HPDE6-E6E7 (cell line): ENCODE results near the gene TBC1D1.
A peak's percentile ranks its signal among the peaks of the same experiment; 100 is the strongest.

Experiments used
- DNase-seq: peaks from one replicate; pipeline ENCODE4 v3.0.0; 2011; ENCODE audit warnings: missing footprints; ENCODE audit errors: extremely low spot score

The TBC1D1 gene

GRCh38 chr4:38169524-38169923 is 278.6 kb downstream of the TBC1D1 start:
- no peak for DNase-seq

GRCh38 chr4:38170338-38171169 is 279.7 kb downstream of the TBC1D1 start:
- no peak for DNase-seq

- no peak for DNase-seq
Measured at GRCh38 chr4:38172078-38172477, 281.2 kb downstream of the TBC1D1 start.

- peak; percentile 66 for DNase-seq
Measured at GRCh38 chr4:38173935-38174518, 283.1 kb downstream of the TBC1D1 start.

- no peak for DNase-seq
Measured at GRCh38 chr4:38174801-38175200, 283.9 kb downstream of the TBC1D1 start.

- DNase-seq = no peak
Measured at GRCh38 chr4:38176165-38176564, 285.3 kb downstream of the TBC1D1 start.

- no peak for DNase-seq
Measured at GRCh38 chr4:38177035-38177546, 286.2 kb downstream of the TBC1D1 start.

GRCh38 chr4:38177641-38178391 is 286.9 kb downstream of the TBC1D1 start:
- no peak for DNase-seq

GRCh38 chr4:38178392-38178995 is 287.6 kb downstream of the TBC1D1 start:
- no peak for DNase-seq

- DNase-seq = no peak
Measured at GRCh38 chr4:38179690-38180377, 288.9 kb downstream of the TBC1D1 start.

GRCh38 chr4:38180456-38180855 is 289.6 kb downstream of the TBC1D1 start:
- DNase-seq = no peak

GRCh38 chr4:38181286-38181685 is 290.4 kb downstream of the TBC1D1 start:
- no peak for DNase-seq

- DNase-seq = no peak
Measured at GRCh38 chr4:38182334-38182998, 291.6 kb downstream of the TBC1D1 start.

- no peak for DNase-seq
Measured at GRCh38 chr4:38184404-38184803, 293.5 kb downstream of the TBC1D1 start.

GRCh38 chr4:38185406-38186144 is 294.7 kb downstream of the TBC1D1 start:
- no peak for DNase-seq

- DNase-seq = no peak
Measured at GRCh38 chr4:38188136-38188535, 297.3 kb downstream of the TBC1D1 start.

- peak; percentile 89 for DNase-seq
Measured at GRCh38 chr4:38188631-38189101, 297.8 kb downstream of the TBC1D1 start.
